NCI-H1436 treated with DMSO at 0.1 percent for 48 hours (cell line): ENCODE results near the gene C6orf47.

ENCODE experiments used
- DNase-seq: peaks from one replicate; lab custom pipeline; 2025; lab: John Stamatoyannopoulos, UW

Gene C6orf47

DNA sequence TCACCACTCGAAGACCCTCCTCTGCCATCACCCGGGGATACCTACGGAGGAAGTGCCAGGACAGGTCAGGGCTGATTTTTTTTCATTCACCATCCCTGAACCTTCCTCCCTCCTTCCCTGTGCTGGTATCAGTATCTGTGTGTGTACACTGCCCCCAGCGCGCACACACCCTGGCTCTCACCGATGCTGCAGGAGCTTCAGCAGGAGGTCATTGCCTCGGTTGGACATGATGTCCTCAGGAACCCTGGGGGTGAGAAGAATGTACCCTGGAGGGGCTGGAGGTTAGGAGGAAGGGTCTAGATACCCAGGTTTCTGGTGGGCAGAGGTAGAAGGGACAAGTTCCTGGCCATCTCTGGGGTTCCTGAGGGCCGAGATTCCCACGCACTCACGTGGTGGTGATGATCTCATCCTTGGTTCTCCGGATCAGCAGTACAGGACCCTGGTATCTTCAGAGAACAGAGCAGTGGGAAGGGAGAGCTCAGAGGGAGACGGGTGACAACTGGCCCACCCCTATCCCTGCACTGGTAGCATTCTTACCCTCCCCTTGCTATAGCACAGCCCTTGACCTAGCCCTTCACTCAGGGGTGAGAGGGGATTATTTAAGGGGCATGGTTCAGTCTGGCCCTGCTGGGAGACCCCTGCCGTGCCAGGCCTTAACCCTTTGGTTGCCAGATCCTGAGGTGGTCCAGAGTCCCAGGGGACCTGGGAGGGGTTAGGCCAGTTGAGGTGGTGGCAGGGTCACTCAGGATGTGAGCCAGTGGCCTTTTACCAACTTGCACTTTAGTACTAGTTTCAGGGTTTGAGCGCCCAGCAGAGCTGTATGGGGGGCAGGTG is 27.5 kb upstream of the C6orf47 start:
- DNase-seq = no peak

DNA sequence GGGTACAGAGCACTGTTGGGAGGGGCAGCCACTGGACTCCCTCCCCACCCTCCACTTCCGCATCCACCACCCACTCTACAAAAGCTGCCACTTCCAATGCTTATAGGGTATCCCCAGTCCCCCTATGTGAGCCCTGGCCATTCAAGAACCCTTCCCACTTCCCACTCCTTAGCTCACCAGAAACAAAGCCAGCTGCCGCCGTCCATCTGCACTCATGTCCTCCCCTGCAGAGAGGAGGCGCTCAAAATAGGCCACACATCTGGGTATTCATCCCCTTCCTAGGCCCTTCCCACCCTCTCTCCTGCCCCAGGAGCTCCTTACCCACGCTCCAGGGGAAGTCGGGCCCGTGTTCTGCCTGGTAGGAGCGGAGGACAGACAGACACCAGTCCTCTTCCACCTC is 26.7 kb upstream of the C6orf47 start:
- no peak for DNase-seq

DNA sequence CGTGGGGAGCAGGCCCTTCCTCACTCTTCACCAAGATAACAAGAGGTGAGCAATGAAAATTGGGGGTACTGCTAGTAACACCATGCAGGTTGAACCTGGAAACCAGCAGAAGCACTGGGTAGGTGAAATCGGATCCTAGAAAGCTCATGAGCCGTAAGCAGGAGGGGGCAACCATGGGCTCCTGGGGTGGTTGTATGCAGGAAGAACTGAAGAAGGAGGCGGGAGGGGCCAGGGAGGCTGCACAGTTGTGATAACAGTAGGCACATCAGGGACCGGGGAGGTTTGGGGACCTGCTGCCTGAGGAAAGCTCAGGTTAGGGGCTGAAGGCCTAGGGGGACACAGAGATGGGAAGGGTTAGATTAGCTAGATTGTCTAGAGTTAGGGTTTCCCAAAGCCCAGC is 25.9 kb upstream of the C6orf47 start:
- no peak for DNase-seq

DNA sequence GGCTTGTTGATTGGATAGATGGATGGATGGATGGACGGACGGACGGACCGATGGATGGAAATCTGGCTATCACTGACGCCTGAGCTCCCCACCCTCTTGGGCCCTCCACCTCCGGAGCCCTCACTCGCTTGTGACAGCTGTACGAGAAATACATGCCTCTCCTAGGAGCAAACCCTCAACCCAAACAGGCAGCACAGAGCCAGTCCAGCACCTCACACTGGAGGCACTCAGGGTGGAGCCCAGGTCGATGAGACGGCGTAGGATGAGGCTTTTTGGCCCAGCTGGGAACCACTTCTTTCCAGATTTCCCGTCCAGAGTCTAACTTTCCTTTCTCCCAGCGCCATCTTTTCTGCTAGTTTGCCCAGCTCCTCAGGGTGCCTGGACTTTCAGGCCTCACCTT is 23.0 kb upstream of the C6orf47 start:
- no peak for DNase-seq

DNA sequence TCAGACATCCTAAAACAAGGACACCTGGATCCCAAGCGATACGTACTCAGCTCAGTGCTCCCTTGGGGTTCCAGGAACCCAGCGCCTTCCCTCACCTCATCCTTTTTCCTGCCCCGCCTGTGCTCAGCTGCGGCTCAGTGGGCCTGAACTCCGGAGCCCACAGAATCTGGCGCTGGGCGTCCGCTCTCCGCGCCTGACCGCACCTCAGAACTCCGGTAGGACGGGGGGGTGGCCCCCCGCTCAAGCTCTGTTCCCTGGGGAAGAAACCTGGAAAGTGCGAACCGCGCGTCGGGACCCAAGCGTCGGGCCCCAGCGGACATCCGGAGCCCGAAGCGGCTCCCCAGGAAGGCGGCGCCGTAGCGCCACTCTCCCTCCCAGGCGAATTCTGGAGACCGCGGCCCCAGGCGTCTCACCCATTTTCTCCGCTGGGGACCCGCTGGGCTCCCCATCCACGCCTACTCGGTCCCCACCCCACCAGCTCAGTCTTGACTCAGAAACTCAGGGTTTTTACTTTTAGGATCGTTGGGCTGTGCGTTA is 20.6 kb upstream of the C6orf47 start:
- DNase-seq = no peak

DNA sequence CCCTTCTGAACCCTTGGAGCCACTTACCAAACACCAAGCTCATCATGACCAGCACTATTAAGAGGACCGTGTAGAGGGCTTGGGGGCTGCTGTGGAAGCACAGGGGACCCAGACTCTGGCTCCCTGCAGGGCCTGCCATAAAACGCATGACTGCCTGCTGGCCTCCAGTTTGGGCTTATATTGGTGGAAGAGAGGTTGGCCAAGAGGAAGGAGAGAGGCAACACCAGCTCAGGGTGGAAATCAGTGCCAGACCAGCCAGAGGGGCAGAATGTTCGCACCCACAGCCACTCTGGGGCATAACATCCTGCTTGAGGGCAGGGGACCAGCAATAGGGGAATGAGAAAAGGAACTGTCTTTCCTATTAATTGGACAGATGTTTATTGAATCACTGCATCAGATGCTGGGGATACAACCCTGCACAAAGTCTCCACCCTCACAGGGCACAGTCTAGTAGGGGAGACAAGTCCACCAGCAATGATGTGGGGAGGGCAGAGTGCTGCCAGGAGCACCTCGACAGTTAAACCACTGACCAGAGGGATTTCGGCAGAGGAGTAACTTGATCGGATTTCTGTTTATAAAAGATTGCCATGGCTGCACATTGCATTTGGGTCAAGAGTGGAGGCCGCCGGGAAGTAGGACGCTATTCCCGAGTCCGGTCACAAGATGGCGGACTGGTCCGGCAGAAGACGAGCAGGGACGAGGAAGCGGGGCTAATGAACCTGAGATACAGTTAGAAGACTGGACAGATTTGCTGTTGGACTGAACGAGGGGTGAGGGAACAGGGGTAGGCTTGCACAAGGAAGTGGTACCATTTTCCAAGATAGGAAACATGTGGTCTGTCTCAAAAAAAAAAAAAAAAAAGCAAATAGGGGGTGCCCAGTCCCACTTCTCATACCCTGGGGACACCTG is 19.9 kb upstream of the C6orf47 start, which contains the start of gene LY6G5C:
LY6G5C (minus strand) TSS at position 842 of the 909 bp plus-strand sequence; CDS start at position 148, 694 bp downstream.
- DNase-seq = no peak

DNA sequence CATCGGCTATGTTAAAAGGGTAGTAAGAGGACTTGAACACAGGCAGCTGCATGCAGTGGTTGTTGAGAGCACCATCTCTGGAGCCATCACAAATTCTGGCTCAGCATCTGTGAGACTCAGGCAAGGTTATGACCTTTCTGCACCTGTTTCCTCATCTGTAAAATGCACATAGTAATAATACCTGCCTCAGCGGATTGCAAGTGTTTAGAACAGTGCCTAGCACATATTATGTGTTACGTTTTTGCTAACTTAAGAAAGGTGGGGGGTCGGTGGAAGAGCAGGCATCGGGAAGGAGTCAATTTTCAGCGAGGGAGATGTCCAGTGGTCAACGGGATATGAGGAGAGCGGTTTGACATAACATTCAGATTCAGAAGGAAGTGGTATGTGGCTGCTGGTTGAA is 17.4 kb upstream of the C6orf47 start:
- no peak for DNase-seq

DNA sequence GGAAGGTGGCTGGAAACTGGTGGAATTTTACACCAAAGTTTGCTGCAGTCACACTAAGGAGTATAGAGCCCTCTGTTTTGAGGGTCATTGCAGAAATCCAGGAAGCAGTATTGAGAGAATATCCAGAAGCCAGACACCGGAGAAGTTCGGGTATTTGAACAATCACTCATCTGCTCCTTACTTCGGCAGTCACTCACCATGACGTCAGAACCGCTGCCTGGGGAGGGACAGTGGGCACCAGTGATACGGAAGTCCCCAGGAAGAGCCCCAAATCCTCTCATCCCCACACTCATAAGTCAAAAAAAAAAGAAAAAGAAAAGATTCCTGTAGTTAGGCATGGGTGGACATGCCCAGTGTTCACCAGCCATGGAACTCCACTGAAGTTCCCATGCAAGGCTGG is 16.3 kb upstream of the C6orf47 start:
- DNase-seq = no peak

DNA sequence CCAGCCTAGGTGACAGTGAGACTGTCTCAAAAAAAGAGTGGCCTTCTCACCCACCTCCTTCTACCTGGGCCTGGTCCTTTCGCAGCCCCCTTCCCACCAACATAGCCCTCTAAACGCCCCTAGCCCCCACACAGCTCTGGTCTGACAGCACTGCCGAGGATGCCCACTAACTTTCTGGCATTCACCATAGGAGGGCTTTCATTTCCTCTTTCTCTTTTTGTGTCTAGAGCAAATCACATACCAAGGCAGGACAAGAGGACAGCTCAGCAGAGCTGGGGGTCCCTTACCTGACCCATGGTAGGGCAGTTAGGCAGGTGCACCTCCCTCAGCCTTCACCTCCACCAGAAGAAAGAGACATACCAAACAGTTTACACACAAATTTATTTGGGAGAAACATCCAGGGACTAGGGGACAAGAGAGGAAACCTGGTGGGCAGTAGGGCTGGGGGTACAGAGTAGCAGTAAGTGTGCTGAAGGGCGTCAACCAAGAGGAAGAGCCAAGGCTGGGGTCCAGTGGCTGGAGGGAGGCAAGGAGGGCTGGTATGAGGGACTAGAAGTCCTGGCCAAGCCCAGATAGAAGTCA is 15.8 kb upstream of the C6orf47 start:
- DNase-seq = no peak

DNA sequence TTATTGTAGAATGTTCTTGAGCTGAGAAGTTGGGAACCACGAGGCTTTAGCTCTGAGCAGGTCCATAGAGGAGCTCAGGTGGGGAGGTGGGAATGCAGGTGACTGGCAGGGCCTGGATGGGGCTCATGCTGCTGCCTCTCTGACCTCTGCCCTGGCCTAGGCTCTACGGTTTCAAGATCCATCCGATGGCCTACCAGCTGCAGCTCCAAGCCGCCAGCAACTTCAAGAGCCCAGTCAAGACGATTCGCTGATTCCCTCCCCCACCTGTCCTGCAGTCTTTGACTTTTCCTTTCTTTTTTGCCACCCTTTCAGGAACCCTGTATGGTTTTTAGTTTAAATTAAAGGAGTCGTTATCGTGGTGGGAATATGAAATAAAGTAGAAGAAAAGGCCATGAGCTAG is 9.1 kb upstream of the C6orf47 start, which contains the start of gene LY6G5B:
LY6G5B (plus strand) TSS at position 301 of the 400 bp plus-strand sequence. CDS start 975 bp downstream, outside the sequence.
- DNase-seq = no peak

DNA sequence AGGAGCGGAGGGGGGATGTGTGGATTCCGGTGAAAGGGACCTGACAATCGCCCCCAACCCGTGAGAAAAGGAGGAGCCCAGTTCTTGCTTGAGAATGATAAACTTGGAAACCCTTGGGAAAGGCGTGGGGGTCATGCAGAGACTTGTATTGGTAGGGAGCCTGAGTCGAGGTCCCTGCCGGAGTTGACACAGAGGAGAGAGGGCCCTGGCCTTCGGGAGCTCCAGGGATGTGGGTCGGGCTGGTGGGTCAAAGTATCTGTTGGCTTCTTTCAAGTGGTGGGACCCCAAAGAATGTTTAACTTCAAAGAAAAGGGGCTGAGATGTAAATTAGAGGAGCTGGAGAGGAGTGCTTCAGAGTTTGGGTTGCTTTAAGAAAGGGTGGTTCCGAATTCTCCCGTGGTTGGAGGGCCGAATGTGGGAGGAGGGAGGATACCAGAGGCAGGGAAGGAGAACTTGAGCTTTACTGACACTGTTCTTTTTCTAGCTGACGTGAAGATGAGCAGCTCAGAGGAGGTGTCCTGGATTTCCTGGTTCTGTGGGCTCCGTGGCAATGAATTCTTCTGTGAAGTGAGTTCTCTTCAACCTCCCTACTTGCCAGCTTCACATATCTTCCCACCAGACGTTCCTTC is 5.9 kb upstream of the C6orf47 start:
- no peak for DNase-seq

DNA sequence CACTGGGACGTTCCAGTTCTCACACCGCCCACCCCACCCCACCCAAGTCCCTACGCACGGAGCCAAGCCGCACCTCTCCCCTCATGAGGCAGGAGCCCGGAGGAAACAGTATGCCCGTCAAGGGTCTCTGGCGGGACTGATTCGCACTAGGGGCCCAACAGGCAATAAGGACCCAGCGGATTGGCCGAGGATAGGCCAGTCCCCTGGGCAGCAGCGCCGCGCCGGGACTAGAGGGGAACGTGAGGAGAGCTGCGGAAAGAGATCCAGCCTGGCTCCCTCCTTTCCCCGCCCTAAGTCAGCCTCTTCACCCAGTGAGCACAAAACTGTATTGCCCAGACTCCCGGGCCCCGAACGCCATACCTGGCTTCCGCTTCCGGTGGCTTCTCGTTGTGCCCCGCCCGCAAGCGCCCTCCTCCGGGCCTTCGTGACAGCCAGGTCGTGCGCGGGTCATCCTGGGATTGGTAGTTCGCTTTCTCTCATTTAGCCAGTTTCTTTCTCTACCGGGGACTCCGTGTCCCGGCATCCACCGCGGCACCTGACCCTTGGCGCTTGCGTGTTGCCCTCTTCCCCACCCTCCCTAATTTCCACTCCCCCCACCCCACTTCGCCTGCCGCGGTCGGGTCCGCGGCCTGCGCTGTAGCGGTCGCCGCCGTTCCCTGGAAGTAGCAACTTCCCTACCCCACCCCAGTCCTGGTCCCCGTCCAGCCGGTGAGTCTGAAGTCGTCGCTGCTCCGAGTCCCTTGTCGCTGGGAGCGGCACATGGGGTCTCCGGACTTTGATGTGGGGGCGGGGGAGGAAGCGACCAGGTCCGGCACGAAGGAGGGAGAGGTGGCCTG is 5.1 kb upstream of the C6orf47 start, which contains the start of gene CSNK2B:
CSNK2B (plus strand) TSS at position 580 of the 836 bp plus-strand sequence. CDS start 752 bp downstream, outside the sequence.
- peak; percentile 92 for DNase-seq

DNA sequence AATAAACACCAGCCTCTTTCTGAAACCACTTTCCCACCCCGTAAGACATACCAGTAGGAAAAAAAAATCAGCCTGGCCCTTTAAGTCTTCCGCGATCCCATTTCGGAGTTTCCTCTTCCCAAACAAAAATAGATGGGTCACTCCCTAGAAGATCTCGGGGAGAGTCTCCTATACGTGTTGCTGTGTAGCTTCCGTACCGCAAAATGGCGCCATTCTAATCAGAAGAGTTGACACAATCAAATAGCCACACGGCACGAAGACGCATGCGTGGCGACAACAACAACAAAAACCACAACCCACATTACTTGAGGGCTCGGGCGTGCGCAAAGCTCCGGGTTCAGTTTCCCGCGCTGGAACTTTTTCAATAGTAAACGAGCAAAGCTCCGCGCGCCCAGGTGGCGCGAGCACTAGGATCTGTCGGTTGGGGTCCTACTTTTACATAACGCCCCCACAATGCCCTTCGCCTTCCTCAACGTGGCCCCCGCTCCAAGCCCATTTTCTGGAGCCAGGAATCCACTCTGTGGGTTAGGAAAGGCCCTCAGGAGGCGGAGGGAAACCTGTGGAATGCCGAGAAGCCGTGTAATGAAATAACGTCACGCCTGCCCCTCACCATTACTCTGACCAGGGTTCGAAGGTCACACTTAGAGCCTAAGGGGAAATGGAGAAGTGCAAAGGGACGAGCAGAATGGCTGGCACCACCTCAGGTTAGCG is 4.4 kb upstream of the C6orf47 start, which contains the start of gene GPANK1:
GPANK1 (minus strand) TSS at position 208 of the 711 bp plus-strand sequence. CDS start 519 bp downstream, outside the sequence.
- DNase-seq = peak; percentile 78

DNA sequence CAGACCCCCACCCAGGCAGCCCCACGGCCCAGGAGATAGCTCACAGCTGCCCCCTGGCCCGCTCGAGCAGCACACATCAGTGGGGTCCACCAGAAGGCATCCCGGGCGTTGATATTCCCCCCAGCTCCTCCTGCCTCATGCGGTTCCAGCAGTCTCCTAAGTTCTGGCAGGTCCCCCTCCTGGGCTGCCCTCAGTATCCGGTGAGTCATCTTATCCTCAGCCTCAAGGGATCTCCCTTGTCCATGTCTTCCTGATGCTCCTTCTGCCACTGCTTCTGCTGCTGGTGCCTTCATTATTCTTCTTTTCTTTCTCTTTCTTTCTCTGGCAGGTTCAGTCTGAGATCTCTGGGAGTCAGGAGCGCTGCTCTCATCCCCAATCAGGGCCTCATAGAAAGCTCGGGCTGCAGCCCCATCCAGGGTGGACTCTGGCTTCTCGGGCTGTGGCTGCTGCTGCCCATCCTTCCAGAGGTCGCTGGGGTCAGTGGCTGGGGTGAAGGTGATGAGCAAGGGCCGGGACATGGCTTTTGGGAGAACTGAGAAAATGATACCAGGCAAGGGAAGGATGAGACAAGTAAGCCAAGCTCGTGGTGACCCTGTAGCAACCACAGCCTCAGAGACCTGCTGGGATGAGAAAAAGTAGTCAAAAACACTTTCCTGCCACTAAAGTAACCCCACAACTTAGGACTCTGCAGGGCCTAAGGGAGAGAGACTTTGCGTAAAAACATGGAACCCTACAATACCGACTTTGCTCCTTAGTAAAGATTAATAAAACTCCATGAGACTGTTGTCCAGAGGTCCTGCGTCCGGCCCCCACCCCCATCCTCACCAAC is 3.6 kb upstream of the C6orf47 start:
- no peak for DNase-seq

DNA sequence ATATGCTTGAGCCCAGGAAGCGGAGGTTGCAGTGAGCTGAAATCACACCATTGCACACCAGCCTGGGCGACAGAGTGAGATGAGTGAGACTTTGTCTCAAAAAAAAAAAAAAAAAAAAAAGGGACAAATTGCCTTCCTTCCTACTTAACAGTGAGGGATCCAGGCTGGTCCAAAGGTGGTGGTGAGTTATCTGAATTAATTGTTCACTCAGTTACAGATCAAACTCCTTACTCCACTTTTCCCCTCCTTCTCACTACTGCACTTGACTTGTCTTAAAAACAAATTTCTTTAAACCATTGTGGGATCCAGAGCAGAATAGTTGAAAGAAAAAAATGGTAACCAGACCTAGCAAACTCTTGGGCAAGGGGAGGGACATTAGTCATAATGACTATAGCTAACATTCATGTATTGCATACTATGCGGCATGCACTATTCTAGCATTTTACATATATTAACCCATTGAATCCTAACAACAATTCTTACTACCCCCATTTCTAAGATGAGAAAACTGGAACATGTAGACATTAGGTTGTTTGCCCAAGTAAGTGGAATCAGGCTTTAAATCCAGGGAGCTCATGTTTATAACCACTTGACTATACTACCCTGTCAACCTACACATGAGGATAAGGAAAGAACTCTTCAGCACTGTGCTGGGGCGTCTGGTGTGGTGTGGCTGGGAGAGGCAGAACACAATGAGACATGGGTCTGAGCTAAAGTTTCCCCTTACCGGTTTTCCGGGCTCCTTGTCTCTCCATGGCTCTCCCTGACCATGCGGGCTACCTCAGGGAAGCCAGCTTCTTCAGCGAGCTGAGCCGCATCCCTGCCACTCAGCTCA is 2.8 kb upstream of the C6orf47 start:
- DNase-seq = no peak

DNA sequence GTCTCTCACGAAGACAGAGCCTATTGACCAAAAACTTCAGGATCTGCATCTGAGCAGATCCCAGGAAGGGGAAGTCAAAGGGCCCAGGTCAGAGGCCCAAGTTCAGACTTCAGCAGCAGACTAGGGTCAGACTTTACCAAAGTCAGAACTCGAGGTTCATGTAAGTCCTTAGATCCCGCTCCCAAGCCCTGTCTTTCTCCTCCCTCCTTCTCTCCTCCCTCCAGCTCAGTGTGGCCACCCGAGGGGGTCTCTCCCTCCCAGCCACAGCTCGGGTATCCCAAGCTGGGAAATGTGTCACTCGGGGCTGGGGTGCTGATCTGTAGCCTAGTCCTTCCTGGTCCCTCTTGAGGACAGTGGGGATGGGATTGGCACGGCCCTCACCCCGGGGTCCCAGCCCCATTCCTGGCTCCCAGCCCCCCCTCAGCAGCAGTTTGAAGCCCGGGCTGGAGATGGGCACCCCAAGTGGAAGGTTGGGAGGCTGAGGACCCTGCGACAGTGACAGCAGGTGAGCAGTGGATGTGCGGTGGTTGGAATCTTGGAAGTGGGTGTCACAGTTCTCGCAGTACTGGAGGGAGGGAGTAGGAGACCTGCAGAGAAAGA is 1.6 kb upstream of the C6orf47 start:
- DNase-seq = no peak
